HepG2 (cell line): ENCODE data around the gene CLDN20. TPM values are rescaled to one million over a fixed set of nuclear protein-coding genes. Genes with fewer than 3 reads are reported as not detected.

ENCODE experiments used
- ATAC-seq: fragments of 200-7000 bp; cut with Tn5 transposase; 3 replicates; pipeline ENCODE4 v1.9.1; 2020; ENCODE audit warnings: mild to moderate bottlenecking, moderate library complexity
- BruUV-seq: library from RNA; stranded (reverse); fragments of 400-500 nt; replicated peaks from 2 replicates; lab custom pipeline; 2021; lab: Mats Ljungman, UMichigan
- CTCF ChIA-PET: fragments of 300-600 bp; formaldehyde crosslinking; extraction: SDS; loops from one replicate; lab custom pipeline; 2021; ENCODE audit warnings: low total read pairs, inconsistent platforms, low intra/inter-chr PET ratio; lab: Yijun Ruan, JAX
- POLR2A ChIA-PET: fragments of 350-600 bp; sonication (Branson Sonifier 250); formaldehyde crosslinking; loops from one replicate; lab custom pipeline; 2020; ENCODE audit warnings: antibody characterized with exemption, inconsistent platforms; lab: Yijun Ruan, JAX
- DNase-seq: peaks from one replicate; pipeline ENCODE4 v3.0.0-alpha.2; 2015; ENCODE audit warnings: low spot score
- FAIRE-seq: peaks from 3 replicates; lab custom pipeline; 2011; peaks lifted over from hg19 to GRCh38; lab: Jason Lieb, UNC
- H2AFZ ChIP-seq: one replicate; pipeline ENCODE4 v1.6.1; 2011; ENCODE audit warnings: low read length, inconsistent platforms
- H3K27ac ChIP-seq: fragments of 300-600 bp; 3 replicates; pipeline ENCODE4 v1.8.0; 2011; ENCODE audit warnings: mixed run types, mild to moderate bottlenecking, mixed read lengths, low read length, inconsistent platforms; ENCODE audit not compliant: insufficient read depth; ENCODE audit errors: extremely low read length
- H3K27me3 ChIP-seq, 2 experiments: fragments of 200-600 bp in 1 of 2; 2 replicates in 1 of 2; 3 replicates in 1 of 2; pipeline versions ENCODE4 v1.6.0 to v1.8.0; 2011; ENCODE audit warnings: low read length in 2 of 2, mild to moderate bottlenecking in 2 of 2, moderate library complexity in 2 of 2, inconsistent platforms in 1 of 2; ENCODE audit not compliant: insufficient read depth in 2 of 2, control insufficient read depth in 1 of 2
- H3K36me3 ChIP-seq, 2 experiments: fragments of 200-600 bp in 1 of 2; replicated peaks in 1 of 2; 2 replicates in 1 of 2; 3 replicates in 1 of 2; pipeline versions ENCODE4 v1.5.1 to v1.8.0; 2011; ENCODE audit warnings: low read length in 2 of 2, inconsistent platforms in 1 of 2; ENCODE audit not compliant: insufficient read depth in 2 of 2, control insufficient read depth in 1 of 2
- H3K4me1 ChIP-seq: 2 replicates; pipeline ENCODE4 v1.5.1; 2012; ENCODE audit warnings: low read length, inconsistent platforms; ENCODE audit not compliant: insufficient read depth
- H3K4me2 ChIP-seq: 2 replicates; pipeline ENCODE4 v1.6.0; 2011; ENCODE audit warnings: low read depth, low read length, inconsistent platforms
- H3K4me3 ChIP-seq, 3 experiments: fragments of 200-600 bp in 1 of 3; sonication (generic), shearing (Covaris generic) in 1 of 3; replicated peaks in 1 of 3; 2 replicates each; pipeline ENCODE4 v1.5.1; 2011 to 2016; ENCODE audit warnings: low read length in 3 of 3, inconsistent platforms in 2 of 3, low read depth in 2 of 3, mild to moderate bottlenecking in 2 of 3, control low read depth in 1 of 3, mixed read lengths in 1 of 3; ENCODE audit not compliant: insufficient read depth in 1 of 3
- H3K79me2 ChIP-seq: one replicate; pipeline ENCODE4 v1.6.1; 2011; ENCODE audit warnings: low read length, inconsistent platforms; ENCODE audit not compliant: insufficient read depth
- H3K9ac ChIP-seq: 2 replicates; pipeline ENCODE4 v1.6.0; 2011; ENCODE audit warnings: mild to moderate bottlenecking, low read depth, low read length, inconsistent platforms; ENCODE audit not compliant: insufficient read depth
- H3K9me3 ChIP-seq: 2 replicates; pipeline ENCODE4 v1.5.1; 2012; ENCODE audit warnings: mild to moderate bottlenecking, low read length
- H4K20me1 ChIP-seq: 2 replicates; pipeline ENCODE4 v1.6.0; 2011; ENCODE audit warnings: inconsistent platforms, mild to moderate bottlenecking, low read length, moderate library complexity; ENCODE audit not compliant: insufficient read depth
- NCOA2 ChIP-seq: sonication (generic); formaldehyde crosslinking; IDR thresholded peaks from 2 replicates; pipeline ENCODE4 v1.8.0; 2022; ENCODE audit warnings: inconsistent platforms
- NR2F2 ChIP-seq: IDR thresholded peaks from 2 replicates; pipeline ENCODE4 v1.6.1; 2012; ENCODE audit warnings: low read depth, inconsistent platforms, borderline replicate concordance
- NRL ChIP-seq: sonication (generic); formaldehyde crosslinking; IDR thresholded peaks from 2 replicates; pipeline ENCODE4 v1.5.0; 2020; ENCODE audit warnings: missing genetic modification reagents, mild to moderate bottlenecking, moderate library complexity, borderline replicate concordance
- RAD51 ChIP-seq: fragments of 450-650 bp; IDR thresholded peaks from 2 replicates; pipeline ENCODE4 v1.6.1; 2016; ENCODE audit warnings: borderline replicate concordance
- SAP130 ChIP-seq: IDR thresholded peaks from 2 replicates; pipeline ENCODE4 v1.6.1; 2016; ENCODE audit warnings: low read depth
- SNAPC5 ChIP-seq: sonication (generic); formaldehyde crosslinking; IDR thresholded peaks from 2 replicates; pipeline ENCODE4 v1.8.1; 2023; ENCODE audit warnings: mild to moderate bottlenecking, missing genetic modification reagents, borderline replicate concordance
- YEATS2 ChIP-seq: sonication (generic); formaldehyde crosslinking; IDR thresholded peaks from 2 replicates; pipeline ENCODE4 v1.4.0; 2020; ENCODE audit warnings: missing genetic modification reagents, borderline replicate concordance
- ZFYVE20 ChIP-seq: sonication (generic); formaldehyde crosslinking; IDR thresholded peaks from 2 replicates; pipeline ENCODE4 v1.8.0; 2023; ENCODE audit warnings: low read depth, mild to moderate bottlenecking, moderate library complexity, missing genetic modification reagents, borderline replicate concordance
- ZNF101 ChIP-seq: sonication (generic); formaldehyde crosslinking; IDR thresholded peaks from 2 replicates; pipeline ENCODE4 v1.4.0; 2020; ENCODE audit warnings: mild to moderate bottlenecking, low read depth, missing genetic modification reagents, borderline replicate concordance
- ZNF143 ChIP-seq: sonication (generic); formaldehyde crosslinking; IDR thresholded peaks from 2 replicates; pipeline ENCODE4 v1.4.0; 2020; ENCODE audit warnings: missing genetic modification reagents
- ZNF251 ChIP-seq: sonication (generic); formaldehyde crosslinking; IDR thresholded peaks from 2 replicates; pipeline ENCODE4 v1.9.0; 2021; ENCODE audit warnings: mild to moderate bottlenecking, missing genetic modification reagents
- ZNF496 ChIP-seq: sonication (generic); formaldehyde crosslinking; IDR thresholded peaks from 2 replicates; pipeline ENCODE4 v1.8.1; 2023; ENCODE audit warnings: mild to moderate bottlenecking, moderate library complexity, missing genetic modification reagents; ENCODE audit not compliant: insufficient replicate concordance
- ZNF589 ChIP-seq: sonication (generic); formaldehyde crosslinking; conservative IDR thresholded peaks from 2 replicates; pipeline ENCODE4 v1.8.0; 2022; ENCODE audit warnings: mild to moderate bottlenecking, moderate library complexity, missing genetic modification reagents
- ZSCAN9 ChIP-seq: IDR thresholded peaks from 2 replicates; pipeline ENCODE4 v1.6.1; 2016; ENCODE audit warnings: borderline replicate concordance
- WGBS: methylation state at CpG from one replicate; pipeline ENCODE4 v1.1.6; 2017; ENCODE audit warnings: low lambda C conversion rate; 5-methylcytosine and 5-hydroxymethylcytosine counted together
- in situ Hi-C: cut with HindIII; loops from 2 replicates; pipeline ENCODE4 v1.10.0; 2017; ENCODE audit warnings: low pct_unique_long_range_greater_than_20kb; ENCODE audit not compliant: extremely low pct_ligation_motif_present
- intact Hi-C: fragments of 100-400 bp; cut with micrococcal nuclease; formaldehyde crosslinking; loops from one replicate; pipeline ENCODE4 v1.10.0; 2022; ENCODE audit not compliant: unreplicated experiment
- polyA plus RNA-seq, 8 experiments: library from polyadenylated mRNA; depleted of rRNA in 3 of 8; stranded (reverse) in 7 of 8; unstranded in 1 of 8; fragments of >200 nt; fragmentation: Illumina TruSeq in 4 of 8; extraction: Trizol in 4 of 8; gene quantifications; 2 replicates each; pipeline versions ENCODE4 v1.2.1 to v1.2.3, GENCODE V29; 2011 to 2016; ENCODE audit warnings: low read depth in 4 of 8, missing spikeins in 1 of 8, mixed read lengths in 1 of 8; ENCODE audit not compliant: insufficient read depth in 1 of 8
- total RNA-seq, 5 experiments: library from RNA; depleted of rRNA; stranded (reverse); fragments of >200 nt; fragmentation: Illumina TruSeq; extraction: Trizol; gene quantifications; 2 replicates each; pipeline ENCODE4 v1.2.3, GENCODE V29; 2016; ENCODE audit warnings: low read depth in 1 of 5
- TF ChIP-seq, protein P1 (sequence below): sonication (generic); formaldehyde crosslinking; conservative IDR thresholded peaks from 2 replicates; pipeline ENCODE4 v1.4.0; 2020; ENCODE audit warnings: missing genetic modification reagents
- TF ChIP-seq, protein P2 (sequence below): IDR thresholded peaks from 2 replicates; pipeline ENCODE4 v1.6.1; 2012; ENCODE audit warnings: inconsistent platforms
- TF ChIP-seq, protein P3 (sequence below): sonication (generic); formaldehyde crosslinking; IDR thresholded peaks from 2 replicates; pipeline ENCODE4 v1.5.1; 2020; ENCODE audit warnings: missing genetic modification reagents, mild to moderate bottlenecking, borderline replicate concordance
- TF ChIP-seq, protein P4 (sequence below): sonication (generic); formaldehyde crosslinking; conservative IDR thresholded peaks from 2 replicates; pipeline ENCODE4 v1.4.0; 2020; ENCODE audit warnings: mild to moderate bottlenecking, missing genetic modification reagents, moderate library complexity

The CLDN20 gene
- total and polyA plus RNA-seq, 2 of the 13 experiments (the other 11 are each of a cell fraction or from before 2014, with no cell fraction given) = not detected

DNA sequence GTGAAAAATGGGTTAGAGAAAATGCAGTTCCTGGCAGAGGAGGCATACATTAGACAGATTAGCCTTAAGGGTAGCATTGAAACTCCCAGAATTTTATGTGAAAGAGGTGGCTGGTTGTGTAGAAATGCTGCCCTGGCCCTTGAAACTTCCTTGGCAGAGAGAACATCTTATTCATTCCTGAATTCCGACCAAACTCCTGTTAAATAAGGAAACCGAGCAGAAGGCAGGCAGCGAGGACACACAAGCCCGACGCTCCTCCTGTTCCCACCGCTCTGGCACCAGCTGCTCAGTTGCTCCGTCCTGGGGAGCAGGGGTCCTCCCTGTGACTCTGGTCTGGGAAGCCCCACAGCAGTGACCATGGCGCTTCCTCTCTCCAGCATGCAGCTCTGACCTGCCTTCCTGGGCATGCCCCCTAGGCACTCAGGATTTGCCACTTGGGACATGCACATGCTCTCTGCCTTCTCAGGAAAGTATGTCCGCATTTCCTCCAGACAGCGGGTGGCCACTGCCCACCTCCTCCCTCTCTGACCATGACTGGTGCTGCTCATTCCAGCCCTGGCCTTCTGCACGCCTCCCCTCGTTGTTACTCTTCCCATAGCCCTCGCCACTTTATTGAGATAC, 35.2 kb upstream of the CLDN20 start:
- Histone ChIP-seq H3K79me2 (no peaks in the 10 kb centered on the region), H4K20me1 (no peaks in the 10 kb centered on the region), H2AFZ (no peak overlapping the region), H3K27ac (no peak overlapping the region), H3K36me3 (no peaks in the 10 kb centered on the region), H3K4me1 (peaks cover 10% of the 10 kb centered on the region), H3K9me3 (0 out of 2 replicates have a peak, but pooled peaks cover 7% of the 10 kb centered on the region), H3K4me3 (no peak overlapping the region), H3K9ac (no peak overlapping the region), H3K4me2 (no peak overlapping the region), H3K27me3 (no peaks in the 10 kb centered on the region)
- FAIRE-seq = no peak
- no TSS peak for BruUV-seq
- no peak for DNase-seq
- ChIA-PET CTCF (no interaction called here), POLR2A (no interaction called here)
- no peak for ATAC-seq
- intact Hi-C loops = no loop called here
- in situ Hi-C loops = no loop called here
- 70% methylated on average over 13 of the region's 13 CpGs for WGBS
- no peak for TF ChIP-seq ZNF251 (CRISPR knock-in tag)
- no peak for TF ChIP-seq SNAPC5
- TF ChIP-seq, protein P1, sequence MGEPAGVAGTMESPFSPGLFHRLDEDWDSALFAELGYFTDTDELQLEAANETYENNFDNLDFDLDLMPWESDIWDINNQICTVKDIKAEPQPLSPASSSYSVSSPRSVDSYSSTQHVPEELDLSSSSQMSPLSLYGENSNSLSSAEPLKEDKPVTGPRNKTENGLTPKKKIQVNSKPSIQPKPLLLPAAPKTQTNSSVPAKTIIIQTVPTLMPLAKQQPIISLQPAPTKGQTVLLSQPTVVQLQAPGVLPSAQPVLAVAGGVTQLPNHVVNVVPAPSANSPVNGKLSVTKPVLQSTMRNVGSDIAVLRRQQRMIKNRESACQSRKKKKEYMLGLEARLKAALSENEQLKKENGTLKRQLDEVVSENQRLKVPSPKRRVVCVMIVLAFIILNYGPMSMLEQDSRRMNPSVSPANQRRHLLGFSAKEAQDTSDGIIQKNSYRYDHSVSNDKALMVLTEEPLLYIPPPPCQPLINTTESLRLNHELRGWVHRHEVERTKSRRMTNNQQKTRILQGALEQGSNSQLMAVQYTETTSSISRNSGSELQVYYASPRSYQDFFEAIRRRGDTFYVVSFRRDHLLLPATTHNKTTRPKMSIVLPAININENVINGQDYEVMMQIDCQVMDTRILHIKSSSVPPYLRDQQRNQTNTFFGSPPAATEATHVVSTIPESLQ (CRISPR knock-in tag) = no peak
- TF ChIP-seq ZNF101 (CRISPR knock-in tag) = no peak
- no peak for TF ChIP-seq SAP130
- TF ChIP-seq, protein P2, sequence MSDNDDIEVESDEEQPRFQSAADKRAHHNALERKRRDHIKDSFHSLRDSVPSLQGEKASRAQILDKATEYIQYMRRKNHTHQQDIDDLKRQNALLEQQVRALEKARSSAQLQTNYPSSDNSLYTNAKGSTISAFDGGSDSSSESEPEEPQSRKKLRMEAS = no peak
- no peak for TF ChIP-seq RAD51
- TF ChIP-seq, protein P3, sequence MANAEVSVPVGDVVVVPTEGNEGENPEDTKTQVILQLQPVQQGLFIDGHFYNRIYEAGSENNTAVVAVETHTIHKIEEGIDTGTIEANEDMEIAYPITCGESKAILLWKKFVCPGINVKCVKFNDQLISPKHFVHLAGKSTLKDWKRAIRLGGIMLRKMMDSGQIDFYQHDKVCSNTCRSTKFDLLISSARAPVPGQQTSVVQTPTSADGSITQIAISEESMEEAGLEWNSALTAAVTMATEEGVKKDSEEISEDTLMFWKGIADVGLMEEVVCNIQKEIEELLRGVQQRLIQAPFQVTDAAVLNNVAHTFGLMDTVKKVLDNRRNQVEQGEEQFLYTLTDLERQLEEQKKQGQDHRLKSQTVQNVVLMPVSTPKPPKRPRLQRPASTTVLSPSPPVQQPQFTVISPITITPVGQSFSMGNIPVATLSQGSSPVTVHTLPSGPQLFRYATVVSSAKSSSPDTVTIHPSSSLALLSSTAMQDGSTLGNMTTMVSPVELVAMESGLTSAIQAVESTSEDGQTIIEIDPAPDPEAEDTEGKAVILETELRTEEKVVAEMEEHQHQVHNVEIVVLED (CRISPR knock-in tag) = no peak
- TF ChIP-seq NRL (CRISPR knock-in tag) = no peak
- TF ChIP-seq, protein P4, sequence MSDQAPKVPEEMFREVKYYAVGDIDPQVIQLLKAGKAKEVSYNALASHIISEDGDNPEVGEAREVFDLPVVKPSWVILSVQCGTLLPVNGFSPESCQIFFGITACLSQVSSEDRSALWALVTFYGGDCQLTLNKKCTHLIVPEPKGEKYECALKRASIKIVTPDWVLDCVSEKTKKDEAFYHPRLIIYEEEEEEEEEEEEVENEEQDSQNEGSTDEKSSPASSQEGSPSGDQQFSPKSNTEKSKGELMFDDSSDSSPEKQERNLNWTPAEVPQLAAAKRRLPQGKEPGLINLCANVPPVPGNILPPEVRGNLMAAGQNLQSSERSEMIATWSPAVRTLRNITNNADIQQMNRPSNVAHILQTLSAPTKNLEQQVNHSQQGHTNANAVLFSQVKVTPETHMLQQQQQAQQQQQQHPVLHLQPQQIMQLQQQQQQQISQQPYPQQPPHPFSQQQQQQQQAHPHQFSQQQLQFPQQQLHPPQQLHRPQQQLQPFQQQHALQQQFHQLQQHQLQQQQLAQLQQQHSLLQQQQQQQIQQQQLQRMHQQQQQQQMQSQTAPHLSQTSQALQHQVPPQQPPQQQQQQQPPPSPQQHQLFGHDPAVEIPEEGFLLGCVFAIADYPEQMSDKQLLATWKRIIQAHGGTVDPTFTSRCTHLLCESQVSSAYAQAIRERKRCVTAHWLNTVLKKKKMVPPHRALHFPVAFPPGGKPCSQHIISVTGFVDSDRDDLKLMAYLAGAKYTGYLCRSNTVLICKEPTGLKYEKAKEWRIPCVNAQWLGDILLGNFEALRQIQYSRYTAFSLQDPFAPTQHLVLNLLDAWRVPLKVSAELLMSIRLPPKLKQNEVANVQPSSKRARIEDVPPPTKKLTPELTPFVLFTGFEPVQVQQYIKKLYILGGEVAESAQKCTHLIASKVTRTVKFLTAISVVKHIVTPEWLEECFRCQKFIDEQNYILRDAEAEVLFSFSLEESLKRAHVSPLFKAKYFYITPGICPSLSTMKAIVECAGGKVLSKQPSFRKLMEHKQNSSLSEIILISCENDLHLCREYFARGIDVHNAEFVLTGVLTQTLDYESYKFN (CRISPR knock-in tag) = no peak
- no peak for TF ChIP-seq ZSCAN9 (CRISPR knock-in tag)
- no peak for TF ChIP-seq YEATS2 (CRISPR knock-in tag)
- TF ChIP-seq ZNF589 (CRISPR knock-in tag) = no peak
- TF ChIP-seq NCOA2 (CRISPR knock-in tag) = no peak
- no peak for TF ChIP-seq ZNF143 (CRISPR knock-in tag)
- no peak for TF ChIP-seq ZNF496 (CRISPR knock-in tag)
- no peak for TF ChIP-seq NR2F2
- TF ChIP-seq ZFYVE20 (CRISPR knock-in tag) = no peak
